GM13977 (cell line): Measurements from ENCODE around the gene DNAH17.

Source experiments
- DNase-seq: peaks from one replicate; pipeline ENCODE4 v3.0.0; 2012; ENCODE audit warnings: low spot score
- CTCF ChIP-seq: IDR thresholded peaks from 2 replicates; pipeline ENCODE4 v1.5.1; 2012; ENCODE audit warnings: mild to moderate bottlenecking, control low read depth; ENCODE audit not compliant: insufficient read depth; ENCODE audit errors: extremely low read depth, missing control alignments
- in situ Hi-C: fragments of 300-500 bp; cut with MboI; formaldehyde crosslinking; loops from one replicate; pipeline ENCODE4 v1.12.0; 2022; ENCODE audit warnings: low sequenced_read_pairs, low pct_unique_long_range_greater_than_20kb, mixed read lengths, inconsistent platforms; ENCODE audit not compliant: unreplicated experiment

The DNAH17 gene

DNA sequence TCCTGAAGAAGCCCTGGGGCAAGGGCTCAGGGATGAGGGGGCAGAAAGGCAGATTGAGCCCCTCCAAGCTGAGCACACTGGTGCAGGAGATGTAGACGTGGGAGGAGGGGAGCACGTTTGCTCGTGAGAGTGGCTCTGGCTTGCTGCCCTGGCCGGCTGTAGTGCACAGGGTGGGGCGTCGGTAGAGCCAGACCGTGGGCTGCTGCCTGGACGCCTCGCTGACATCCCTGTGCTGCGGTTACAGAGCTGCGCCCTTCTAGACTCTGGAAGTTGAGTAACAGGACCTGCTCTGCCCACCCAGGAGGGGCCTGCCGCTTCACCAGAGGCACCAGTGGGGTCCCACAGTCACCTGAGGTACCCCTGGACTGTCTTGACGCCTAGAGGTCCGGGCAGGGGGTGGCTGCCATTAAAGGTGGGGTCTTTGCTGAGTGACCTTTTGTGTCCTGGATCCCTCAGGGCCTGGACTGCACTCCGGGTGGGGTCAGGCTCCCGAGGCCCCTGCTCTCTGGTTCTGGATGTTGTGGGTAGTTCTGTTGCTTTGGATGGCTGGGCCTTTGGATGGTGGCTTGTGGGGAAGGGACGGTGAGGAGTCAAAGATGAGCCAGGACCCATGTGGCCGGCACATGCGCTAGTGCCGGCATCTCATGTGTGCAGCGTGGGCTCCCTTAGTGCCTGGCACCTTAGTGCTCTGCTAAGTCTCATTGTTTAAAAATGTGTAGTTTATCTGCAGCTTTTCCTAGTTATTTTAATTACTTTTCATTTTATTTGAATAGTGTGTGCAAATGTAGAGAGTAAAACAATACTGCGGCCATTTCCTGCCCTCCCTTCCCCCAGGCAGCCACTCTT lies 157.0 kb downstream of the DNAH17 start:
- DNase-seq = no peak
- TF ChIP-seq CTCF = no peak

GRCh38 chr17:78418326-78419026 lies 158.7 kb downstream of the DNAH17 start:
- TF ChIP-seq CTCF = no peak
- no peak for DNase-seq

More for the DNA sequence above, 157.0 kb downstream of the DNAH17 start:
- in situ Hi-C loops = loop anchor here (5.0 kb wide), 1 partner anchor 133 kb away; no protein-coding TSS in a partner anchor

DNA sequence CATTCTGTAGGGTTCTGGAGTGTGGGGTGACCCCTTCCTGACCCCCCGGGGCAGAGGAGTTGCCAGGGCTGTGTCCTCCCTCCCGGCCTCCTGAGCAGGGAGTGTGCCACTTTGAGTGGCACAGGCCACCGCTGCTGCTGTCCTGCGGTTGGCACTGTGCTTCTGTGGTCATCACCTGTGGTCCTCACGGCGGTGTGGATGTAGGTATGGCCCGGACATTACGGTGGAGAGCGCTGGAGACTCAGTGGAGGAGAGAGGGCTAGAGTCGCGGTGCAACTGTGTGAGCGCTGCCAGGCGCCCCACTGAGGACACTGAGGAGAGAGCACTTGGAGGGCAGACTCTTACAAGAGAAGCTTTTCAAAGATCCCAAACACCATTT lies 159.7 kb downstream of the DNAH17 start:
- TF ChIP-seq CTCF = no peak
- in situ Hi-C loops = no loop called here
- no peak for DNase-seq

More at GRCh38 chr17:78418326-78419026, 158.7 kb downstream of the DNAH17 start:
- in situ Hi-C loops = no loop called here

GRCh38 chr17:78416791-78417530 lies 160.2 kb downstream of the DNAH17 start:
- no peak for TF ChIP-seq CTCF
- in situ Hi-C loops = no loop called here
- no peak for DNase-seq

- TF ChIP-seq CTCF = no peak
- DNase-seq = no peak
- in situ Hi-C loops = no loop called here
Measured at GRCh38 chr17:78415821-78416711, 161.1 kb downstream of the DNAH17 start.
